Right lobe of liver (tissue), 4 donors: ENCODE data around the gene TNFRSF8.

Experiments
- CTCF ChIP-seq, 4 donors: fragments of 200-600 bp in 3 of 4; fragments of 450-650 bp in 1 of 4; IDR thresholded peaks; one replicate each; pipeline versions ENCODE4 v1.5.1 to v1.8.0; 2016 to 2022; ENCODE audit warnings: antibody characterized with exemption in 4 of 4, mild to moderate bottlenecking in 2 of 4
- POLR2A ChIP-seq: fragments of 450-650 bp; IDR thresholded peaks from one replicate; pipeline ENCODE4 v1.6.1; 2017; ENCODE audit warnings: antibody characterized with exemption, mild to moderate bottlenecking
- donor health status: DM: no; HTN: no; CAD: no.
- donor health status: DM: no; HTN: no; CAD: no.
- donor health status: DM: no; HTN: yes; CAD: no.

- peak; percentile 31 to 47 (median 42) for TF ChIP-seq CTCF (IDR thresholded peaks at IDR 0.05)
- TF ChIP-seq POLR2A = no peak
Measured at GRCh38 chr1:12031039-12031980, 31.8 kb upstream of the TNFRSF8 start.
